K562 (cell line): ENCODE measurements around the gene MMP7. TPM values are rescaled to one million over a fixed set of nuclear protein-coding genes. Genes with fewer than 3 reads are reported as not detected.
A peak's percentile ranks its signal among the peaks of the same experiment; 100 is the strongest.

ENCODE experiments used
- ATAC-seq: fragments of 200-7000 bp; cut with Tn5 transposase; 3 replicates; pipeline ENCODE4 v1.9.1; 2020; ENCODE audit warnings: moderate library complexity
- BruUV-seq: library from RNA; stranded (reverse); fragments of 400-500 nt; replicated peaks from 2 replicates; lab custom pipeline; 2021; lab: Mats Ljungman, UMichigan
- CTCF ChIA-PET: fragments of 300-600 bp; formaldehyde crosslinking; extraction: SDS; loops from one replicate; lab custom pipeline; 2021; ENCODE audit warnings: low intra/inter-chr PET ratio; lab: Yijun Ruan, JAX
- POLR2A ChIA-PET: fragments of 300-600, 350-650 bp; sonication (Branson Sonifier 250); formaldehyde crosslinking; extraction: SDS; loops from one replicate; lab custom pipeline; 2021; ENCODE audit warnings: antibody characterized with exemption, inconsistent platforms; lab: Yijun Ruan, JAX
- DNase-seq, 4 experiments: peaks; one replicate each; pipeline versions ENCODE4 v3.0.0 to v3.0.0-alpha.2; 2011 to 2018; ENCODE audit warnings: low spot score in 3 of 4, mixed read lengths in 3 of 4; ENCODE audit errors: extremely low read depth in 1 of 4
- FAIRE-seq: peaks from 2 replicates; lab custom pipeline; 2011; peaks lifted over from hg19 to GRCh38; lab: Jason Lieb, UNC
- H2AFZ ChIP-seq: 2 replicates; pipeline ENCODE4 v1.6.0; 2011; ENCODE audit warnings: low read depth, low read length, control low read depth, inconsistent platforms
- H3K27ac ChIP-seq: fragments of 200-600 bp; 3 replicates; pipeline ENCODE4 v1.8.0; 2011; ENCODE audit warnings: low read depth, mild to moderate bottlenecking, control low read depth, inconsistent platforms, low read length, moderate library complexity, mixed read lengths; ENCODE audit errors: extremely low read depth
- H3K27me3 ChIP-seq, 2 experiments: fragments of 300-600 bp in 1 of 2; 2 replicates in 1 of 2; 3 replicates in 1 of 2; pipeline versions ENCODE4 v1.6.0 to v1.8.0; 2011; ENCODE audit warnings: inconsistent platforms in 2 of 2, low read length in 2 of 2, mild to moderate bottlenecking in 1 of 2, mixed read lengths in 1 of 2, moderate library complexity in 1 of 2; ENCODE audit not compliant: control insufficient read depth in 2 of 2, insufficient read depth in 2 of 2
- H3K36me3 ChIP-seq: fragments of 300-600 bp; 3 replicates; pipeline ENCODE4 v1.8.0; 2011; ENCODE audit warnings: mild to moderate bottlenecking, low read length, inconsistent platforms; ENCODE audit not compliant: control insufficient read depth, insufficient read depth
- H3K4me1 ChIP-seq, 2 experiments: fragments of 200-600 bp in 1 of 2; replicated peaks in 1 of 2; 2 replicates in 1 of 2; 3 replicates in 1 of 2; pipeline versions ENCODE4 v1.5.1 to v1.8.0; 2011; ENCODE audit warnings: inconsistent platforms in 2 of 2, low read length in 2 of 2, mild to moderate bottlenecking in 1 of 2, mixed read lengths in 1 of 2, moderate library complexity in 1 of 2; ENCODE audit not compliant: control insufficient read depth in 2 of 2, insufficient read depth in 2 of 2
- H3K4me2 ChIP-seq: 2 replicates; pipeline ENCODE4 v1.6.1; 2011; ENCODE audit warnings: low read length, control low read depth, inconsistent platforms, mixed read lengths; ENCODE audit not compliant: insufficient read depth
- H3K4me3 ChIP-seq: fragments of 200-600 bp; sonication (generic), shearing (Covaris generic); 2 replicates; pipeline ENCODE4 v1.5.1; 2016; ENCODE audit warnings: control low read depth, inconsistent platforms
- H3K79me2 ChIP-seq: fragments of 200-600 bp; 3 replicates; pipeline ENCODE4 v1.8.0; 2011; ENCODE audit warnings: low read length, inconsistent platforms; ENCODE audit not compliant: control insufficient read depth, insufficient read depth
- H3K9ac ChIP-seq, 2 experiments: 2 replicates each; pipeline versions ENCODE4 v1.6.0 to v1.6.1; 2011; ENCODE audit warnings: low read depth in 2 of 2, low read length in 2 of 2, control low read depth in 1 of 2, inconsistent platforms in 1 of 2, mild to moderate bottlenecking in 1 of 2, mixed read lengths in 1 of 2; ENCODE audit not compliant: insufficient read depth in 1 of 2
- H3K9me1 ChIP-seq: one replicate; pipeline ENCODE4 v1.6.0; 2011; ENCODE audit warnings: inconsistent platforms, mild to moderate bottlenecking, low read length, moderate library complexity; ENCODE audit not compliant: control insufficient read depth, insufficient read depth
- H3K9me3 ChIP-seq: replicated peaks from 2 replicates; pipeline ENCODE4 v1.5.1; 2011; ENCODE audit warnings: low read depth, low read length, inconsistent platforms; ENCODE audit not compliant: control insufficient read depth, insufficient read depth
- H4K20me1 ChIP-seq: replicated peaks from 2 replicates; pipeline ENCODE4 v1.6.1; 2011; ENCODE audit warnings: low read length, inconsistent platforms, mixed read lengths; ENCODE audit not compliant: control insufficient read depth, insufficient read depth
- ATF3 ChIP-seq, 2 experiments: fragments of 450-650 bp in 1 of 2; sonication (generic) in 1 of 2; formaldehyde crosslinking in 1 of 2; IDR thresholded peaks in 1 of 2; conservative IDR thresholded peaks in 1 of 2; 2 replicates each; pipeline versions ENCODE4 v1.6.1 to v1.8.1; 2016 to 2023; ENCODE audit warnings: mild to moderate bottlenecking in 2 of 2, moderate library complexity in 2 of 2, inconsistent platforms in 1 of 2, missing genetic modification reagents in 1 of 2
- CEBPG ChIP-seq, 3 experiments: fragments of 200-800 bp in 1 of 3; sonication (Bioruptor generic) in 1 of 3; sonication (generic) in 1 of 3; formaldehyde crosslinking in 1 of 3; IDR thresholded peaks in 2 of 3; conservative IDR thresholded peaks in 1 of 3; 2 replicates each; pipeline versions ENCODE4 v1.6.1 to v1.8.0; 2016 to 2022; ENCODE audit warnings: missing compliant biosample characterization in 2 of 3, missing genetic modification characterization in 2 of 3, mild to moderate bottlenecking in 1 of 3, missing genetic modification reagents in 1 of 3
- CTBP1 ChIP-seq: fragments of 450-650 bp; IDR thresholded peaks from 2 replicates; pipeline ENCODE4 v1.6.1; 2016; ENCODE audit warnings: borderline replicate concordance
- HNRNPH1 ChIP-seq: fragments of 200-400 bp; formaldehyde crosslinking; optimal IDR thresholded peaks from 2 replicates; pipeline ENCODE3; 2017; ENCODE audit warnings: low read depth, mild to moderate bottlenecking, low read length, moderate library complexity
- JUND ChIP-seq, 2 experiments: IDR thresholded peaks; 2 replicates in 1 of 2; 3 replicates in 1 of 2; pipeline ENCODE4 v1.6.1; 2011; ENCODE audit warnings: borderline replicate concordance in 2 of 2, low read depth in 2 of 2, low read length in 2 of 2, improper control_type of control experiment in 1 of 2, missing biosample characterization in 1 of 2, missing genetic modification characterization in 1 of 2, missing genetic modification reagents in 1 of 2
- RFX1 ChIP-seq: fragments of 450-650 bp; IDR thresholded peaks from 2 replicates; pipeline ENCODE4 v1.6.1; 2016; ENCODE audit warnings: mild to moderate bottlenecking, moderate library complexity
- SRSF3 ChIP-seq: fragments of 200-400 bp; formaldehyde crosslinking; IDR thresholded peaks from 2 replicates; pipeline ENCODE4 v1.6.1; 2016; ENCODE audit warnings: mild to moderate bottlenecking, low read length, moderate library complexity; ENCODE audit not compliant: insufficient read depth
- TSHZ1 ChIP-seq: fragments of 250-450 bp; sonication (Bioruptor Pico); IDR thresholded peaks from 2 replicates; pipeline ENCODE4 v1.4.0; 2020; ENCODE audit warnings: mild to moderate bottlenecking, moderate library complexity
- ZBED1 ChIP-seq: IDR thresholded peaks from 2 replicates; pipeline ENCODE4 v1.6.1; 2014
- ZNF583 ChIP-seq: fragments of 250-450 bp; sonication (Bioruptor Pico); IDR thresholded peaks from 2 replicates; pipeline ENCODE4 v1.4.0; 2020
- ZNF592 ChIP-seq: fragments of 450-650 bp; IDR thresholded peaks from 2 replicates; pipeline ENCODE4 v1.6.1; 2017; ENCODE audit warnings: antibody characterized with exemption, mild to moderate bottlenecking
- WGBS: fragments of 100-300 bp; shearing (Covaris generic); methylation state at CpG from one replicate; pipeline ENCODE4 v1.1.6; 2016; ENCODE audit warnings: low coverage, mixed read lengths; ENCODE audit not compliant: insufficient coverage; ENCODE audit errors: missing lambda C conversion rate; 5-methylcytosine and 5-hydroxymethylcytosine counted together
- in situ Hi-C: fragments of 300-500 bp; cut with MboI; formaldehyde crosslinking; loops from 4 replicates; pipeline ENCODE4 v1.15.0; 2018; ENCODE audit warnings: inconsistent platforms, mixed read lengths
- intact Hi-C: fragments of 100-400 bp; cut with micrococcal nuclease; formaldehyde crosslinking; loops from 2 replicates; pipeline ENCODE4 v1.14.2; 2022
- polyA plus RNA-seq, 8 experiments: library from polyadenylated mRNA; depleted of rRNA in 4 of 8; stranded (reverse) in 5 of 8; unstranded in 3 of 8; fragments of >200 nt; fragmentation: Nextera tagmentation in 2 of 8; fragmentation: Illumina TruSeq in 1 of 8; extraction: Ambion mirVana in 2 of 8; extraction: Trizol in 1 of 8; gene quantifications; 2 replicates each; pipeline versions ENCODE4 v1.2.1 to v1.2.3, GENCODE V29; 2011 to 2014; ENCODE audit warnings: inconsistent platforms in 1 of 8, missing spikeins in 1 of 8
- total RNA-seq, 7 experiments: library from RNA; depleted of rRNA in 6 of 7; stranded (reverse); fragments of >200 nt in 6 of 7; fragmentation: Illumina TruSeq in 2 of 7; extraction: Trizol in 2 of 7; gene quantifications; 2 replicates each; pipeline versions ENCODE4 v1.2.1 to v1.2.3, GENCODE V29; 2011 to 2021; ENCODE audit warnings: low replicate concordance in 1 of 7

MMP7 gene
- total and polyA plus RNA-seq, 9 of the 15 experiments (the other 6 are each of a cell fraction or from before 2014, with no cell fraction given), result 0.13 TPM; not detected in 8

GRCh38 chr11:102485095-102485722 is 45.3 kb downstream of the MMP7 start:
- intact Hi-C loops (no loop called here), in situ Hi-C loops (no loop called here)
- CTCF ChIA-PET, result interaction anchor here (0.7 kb wide), 1 partner anchor 84 kb away, joined by 3 read pairs; no protein-coding TSS in a partner anchor
- no peak for TF ChIP-seq CEBPG (CRISPR knock-in tag; IDR thresholded peaks at IDR 0.05)
- peak in 1 of 2 experiments; percentile 60; a peak in 2 of 4 replicates for TF ChIP-seq CEBPG (tag; conservative IDR thresholded peaks at IDR 0.05 in 1 of 2, IDR thresholded peaks at IDR 0.05 in 1 of 2)
- no peak for TF ChIP-seq ZNF592
- TF ChIP-seq HNRNPH1, result no peak
- TF ChIP-seq JUND (IDR thresholded peaks at IDR 0.05; ENCODE audit: borderline replicate concordance, low read depth, low read length), result peak; percentile 15; the same call in 1 of the 2 replicates
- TF ChIP-seq JUND (tag; IDR thresholded peaks at IDR 0.05; ENCODE audit: borderline replicate concordance, low read depth, low read length), result no peak
- TF ChIP-seq CTBP1, result no peak
- TF ChIP-seq SRSF3, result no peak
- TF ChIP-seq ZNF583, result no peak
- no peak for TF ChIP-seq RFX1
- TF ChIP-seq ATF3 (IDR thresholded peaks at IDR 0.05), result peak; percentile 45; the same call in 1 of the 2 replicates
- TF ChIP-seq ATF3 (CRISPR knock-in tag; conservative IDR thresholded peaks at IDR 0.05), result no peak
- TF ChIP-seq ZBED1, result no peak
- no peak for TF ChIP-seq TSHZ1 (CRISPR knock-in tag)

More at GRCh38 chr11:102485095-102485722, 45.3 kb downstream of the MMP7 start:
- 0% methylated on average over 2 of the region's 2 CpGs for WGBS
- no peaks in the 10 kb centered on the region for H3K36me3 ChIP-seq
- 0 out of 5 replicates have a peak, but pooled peaks cover 0 to 3% of the 10 kb centered on the region in 2 experiments for H3K4me1 ChIP-seq
- H2AFZ ChIP-seq, result no peak overlapping the region
- no peak overlapping the region for H3K4me3 ChIP-seq
- H3K27ac ChIP-seq, result no peak overlapping the region
- no peak for FAIRE-seq
- POLR2A ChIA-PET, result no interaction called here
- no peak for ATAC-seq
- H3K9ac ChIP-seq, result no peak overlapping the region
- H4K20me1 ChIP-seq, result no peaks in the 10 kb centered on the region
- no peaks in the 10 kb centered on the region for H3K9me1 ChIP-seq
- DNase-seq, result no peak
- peaks cover 2 to 8% of the 10 kb centered on the region in 2 experiments; a peak in 1 of 5 replicates for H3K27me3 ChIP-seq
- H3K9me3 ChIP-seq, result no peaks in the 10 kb centered on the region
- no peak overlapping the region for H3K4me2 ChIP-seq
- no peaks in the 10 kb centered on the region for H3K79me2 ChIP-seq
- BruUV-seq, result no TSS peak
